Activated naive CD8-positive, alpha-beta T cell treated with anti-CD3 and anti-CD28 coated beads, Interleukin-2, amount 10 ng/mL, durations not matched to agents 7 days and 5 days (primary cell): Measurements from ENCODE around the gene MAP1LC3A. TPM values are rescaled to one million over a fixed set of nuclear protein-coding genes. Genes with fewer than 3 reads are reported as not detected.
A peak's percentile ranks its signal among the peaks of the same experiment; 100 is the strongest.
"Not testable (repeated sequence)": the region's sequence is repeated elsewhere in the genome, so short reads cannot be mapped to it uniquely, and the experiment has no call there.

ENCODE experiments used
- ATAC-seq: fragments of 150-1000 bp; cut with Tn5 transposase; one replicate; pipeline ENCODE4 v1.10.0; 2021; ENCODE audit warnings: low read depth, moderate library complexity
- POLR2A ChIA-PET: fragments of 350-600 bp; sonication (Branson Sonifier 250); formaldehyde crosslinking; loops from one replicate; lab custom pipeline; 2021; ENCODE audit warnings: antibody characterized with exemption; lab: Charles Lee
- DNase-seq: peaks from one replicate; pipeline ENCODE4 v3.0.0; 2021
- H3K27ac Mint-ChIP-seq: one replicate; pipeline ENCODE4 v1.8.0; 2022; ENCODE audit warnings: mild to moderate bottlenecking, mixed read lengths
- H3K27me3 Mint-ChIP-seq: one replicate; pipeline ENCODE4 v1.8.0; 2022; ENCODE audit warnings: mild to moderate bottlenecking, moderate library complexity, mixed read lengths
- H3K36me3 Mint-ChIP-seq: one replicate; pipeline ENCODE4 v1.8.0; 2021; ENCODE audit warnings: mild to moderate bottlenecking, mixed read lengths
- H3K4me1 Mint-ChIP-seq: one replicate; pipeline ENCODE4 v1.8.0; 2021; ENCODE audit warnings: mixed read lengths
- H3K4me3 Mint-ChIP-seq: one replicate; pipeline ENCODE4 v1.8.0; 2022; ENCODE audit warnings: mild to moderate bottlenecking, moderate library complexity, mixed read lengths
- H3K9me3 Mint-ChIP-seq: one replicate; pipeline ENCODE4 v1.8.0; 2021; ENCODE audit warnings: mixed read lengths
- total RNA-seq, 2 experiments: library from RNA; stranded (reverse); gene quantifications; one replicate each; pipeline ENCODE4 v1.2.3, GENCODE V29; 2021

Gene MAP1LC3A
- 1 to 10 TPM in 1 of 2 experiments, under 1 TPM in 1; 0.99 to 1.9 TPM for total RNA-seq

GRCh38 chr20:34558320-34559218 is at the start of gene MAP1LC3A:
Gene MAP1LC3A (plus strand): TSS chr20:34558718. CDS start chr20:34558869, 151 bp downstream.
- peak within 1 kb of the TSS; percentile 85 for H3K4me3 Mint-ChIP-seq
- DNase-seq, result peak; percentile 94
- no peaks in the 10 kb centered on the region for H3K27me3 Mint-ChIP-seq

GRCh38 chr20:34510575-34510974 is 47.9 kb upstream of the MAP1LC3A start:
- peaks cover 14% of the 10 kb centered on the region for H3K4me1 Mint-ChIP-seq
- H3K4me3 Mint-ChIP-seq, result no peak overlapping the region
- DNase-seq (no peak), ATAC-seq (no peak)
- no peak overlapping the region for H3K27ac Mint-ChIP-seq
- no peaks in the 10 kb centered on the region for H3K9me3 Mint-ChIP-seq
- no peaks in the 10 kb centered on the region for H3K27me3 Mint-ChIP-seq
- POLR2A ChIA-PET, result no interaction called here
- H3K36me3 Mint-ChIP-seq, result peaks cover 5% of the 10 kb centered on the region

More at GRCh38 chr20:34558320-34559218, at the start of gene MAP1LC3A:
- ATAC-seq, result peak; percentile 79
- POLR2A ChIA-PET, result interaction anchor here (0.6 to 1.4 kb wide), 7 partner anchors 9 to 446 kb away, joined by 3 to 4 read pairs (median 3); partner anchors contain the start of genes EIF2S2 and TP53INP2
- Mint-ChIP-seq H3K4me1 (peaks cover 7% of the 10 kb centered on the region), H3K9me3 (no peaks in the 10 kb centered on the region), H3K27ac (peak within 1 kb of the TSS; percentile 84), H3K36me3 (no peaks in the 10 kb centered on the region)

GRCh38 chr20:34511891-34512265 is 46.6 kb upstream of the MAP1LC3A start:
- Mint-ChIP-seq H3K36me3 (peaks cover 5% of the 10 kb centered on the region), H3K27me3 (no peaks in the 10 kb centered on the region), H3K9me3 (no peaks in the 10 kb centered on the region), H3K27ac (no peak overlapping the region), H3K4me1 (peaks cover 14% of the 10 kb centered on the region), H3K4me3 (no peak overlapping the region)
- DNase-seq (no peak), ATAC-seq (no peak)
- POLR2A ChIA-PET, result no interaction called here

GRCh38 chr20:34512266-34512954 is 46.1 kb upstream of the MAP1LC3A start:
- H3K4me3 Mint-ChIP-seq, result no peak overlapping the region

GRCh38 chr20:34512955-34513419 is 45.5 kb upstream of the MAP1LC3A start:
- H3K36me3 Mint-ChIP-seq, result peaks cover 5% of the 10 kb centered on the region
- ATAC-seq (no peak), DNase-seq (no peak)
- H3K4me1 Mint-ChIP-seq, result peaks cover 17% of the 10 kb centered on the region
- no peak overlapping the region for H3K27ac Mint-ChIP-seq
- POLR2A ChIA-PET, result no interaction called here
- no peak overlapping the region for H3K4me3 Mint-ChIP-seq
- H3K27me3 Mint-ChIP-seq, result no peaks in the 10 kb centered on the region
- H3K9me3 Mint-ChIP-seq, result no peaks in the 10 kb centered on the region

More at GRCh38 chr20:34512266-34512954, 46.1 kb upstream of the MAP1LC3A start:
- peaks cover 14% of the 10 kb centered on the region for H3K4me1 Mint-ChIP-seq
- no peaks in the 10 kb centered on the region for H3K9me3 Mint-ChIP-seq
- no peaks in the 10 kb centered on the region for H3K27me3 Mint-ChIP-seq
- DNase-seq (no peak), ATAC-seq (no peak)
- POLR2A ChIA-PET, result no interaction called here
- peaks cover 5% of the 10 kb centered on the region for H3K36me3 Mint-ChIP-seq
- no peak overlapping the region for H3K27ac Mint-ChIP-seq

DNA sequence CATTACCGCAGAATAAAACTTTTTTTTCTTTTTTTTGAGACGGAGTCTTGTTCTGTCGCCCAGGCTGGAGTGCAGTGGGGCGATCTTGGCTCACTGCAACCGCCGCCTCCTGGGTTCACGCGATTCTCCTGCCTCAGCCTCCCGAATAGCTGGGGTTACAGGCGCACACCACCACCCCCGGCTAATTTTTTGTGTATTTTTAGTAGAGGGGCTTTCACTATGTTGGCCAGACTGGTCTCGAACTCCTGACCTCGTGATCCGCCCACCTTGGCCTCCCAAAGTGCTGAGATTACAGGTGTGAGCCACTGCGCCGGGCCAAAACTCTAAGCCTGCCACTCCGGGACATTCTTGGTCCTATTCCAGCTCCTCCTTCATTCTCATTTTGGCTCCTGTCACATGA is 44.5 kb upstream of the MAP1LC3A start:
- peak overlapping the region; percentile 34 for H3K27ac Mint-ChIP-seq
- H3K9me3 Mint-ChIP-seq, POLR2A ChIA-PET, DNase-seq, ATAC-seq, H3K4me3 Mint-ChIP-seq, H3K27me3 Mint-ChIP-seq, H3K36me3 Mint-ChIP-seq: not testable (repeated sequence)
- H3K4me1 Mint-ChIP-seq, result peaks cover 23% of the 10 kb centered on the region

- H3K27me3 Mint-ChIP-seq, result no peaks in the 10 kb centered on the region
- H3K27ac Mint-ChIP-seq, result peak overlapping the region; percentile 96
- H3K9me3 Mint-ChIP-seq, result no peaks in the 10 kb centered on the region
- H3K4me1 Mint-ChIP-seq, result peaks cover 22% of the 10 kb centered on the region
- peak overlapping the region; percentile 98 for H3K4me3 Mint-ChIP-seq
- DNase-seq (no peak), ATAC-seq (no peak)
- H3K36me3 Mint-ChIP-seq, result peaks cover 3% of the 10 kb centered on the region
- POLR2A ChIA-PET, result interaction anchor here (0.6 to 3.4 kb wide), 9 partner anchors 16 to 403 kb away, joined by 3 to 29 read pairs (median 6); partner anchors contain the start of genes AHCY, EIF2S2 and ITCH
Measured at GRCh38 chr20:34514897-34515483, 43.5 kb upstream of the MAP1LC3A start.

GRCh38 chr20:34515484-34516246 is 42.9 kb upstream of the MAP1LC3A start:
- peaks cover 3% of the 10 kb centered on the region for H3K36me3 Mint-ChIP-seq
- ATAC-seq (peak; percentile 75), DNase-seq (peak; percentile 79)
- H3K4me3 Mint-ChIP-seq, result peak overlapping the region; percentile 98
- H3K9me3 Mint-ChIP-seq, result no peaks in the 10 kb centered on the region
- H3K27ac Mint-ChIP-seq, result peak overlapping the region; percentile 96
- H3K4me1 Mint-ChIP-seq, result peaks cover 22% of the 10 kb centered on the region
- no peaks in the 10 kb centered on the region for H3K27me3 Mint-ChIP-seq
- POLR2A ChIA-PET, result interaction anchor here (0.6 to 3.4 kb wide), 19 partner anchors 10 to 1438 kb away, joined by 3 to 29 read pairs (median 4); partner anchors contain the start of genes AHCY, EIF2S2, ITCH and NCOA6

GRCh38 chr20:34516247-34517113 is 42.0 kb upstream of the MAP1LC3A start, which contains the start of gene DYNLRB1:
Gene DYNLRB1 (plus strand): TSS chr20:34516422. CDS start chr20:34516459, 37 bp downstream.
- H3K4me3 Mint-ChIP-seq, result peak within 1 kb of the TSS; percentile 98
- DNase-seq (peak; percentile 93), ATAC-seq (peak; percentile 86)
- H3K4me1 Mint-ChIP-seq, result peaks cover 22% of the 10 kb centered on the region
- H3K9me3 Mint-ChIP-seq, result no peaks in the 10 kb centered on the region
- H3K36me3 Mint-ChIP-seq, result peaks cover 3% of the 10 kb centered on the region
- peak within 1 kb of the TSS; percentile 96 for H3K27ac Mint-ChIP-seq
- H3K27me3 Mint-ChIP-seq, result no peaks in the 10 kb centered on the region
- POLR2A ChIA-PET, result interaction anchor here (0.6 to 3.4 kb wide), 20 partner anchors 11 to 1437 kb away, joined by 3 to 29 read pairs (median 4); partner anchors contain the start of genes AHCY, EIF2S2, ITCH and NCOA6

- Mint-ChIP-seq H3K36me3 (peaks cover 5% of the 10 kb centered on the region), H3K4me3 (peak overlapping the region; percentile 98), H3K27me3 (no peaks in the 10 kb centered on the region), H3K27ac (peak overlapping the region; percentile 96), H3K9me3 (no peaks in the 10 kb centered on the region), H3K4me1 (peaks cover 25% of the 10 kb centered on the region)
- POLR2A ChIA-PET, result interaction anchor here (0.7 to 3.4 kb wide), 10 partner anchors 11 to 523 kb away, joined by 3 to 29 read pairs (median 6); partner anchors contain the start of genes AHCY, EIF2S2, ITCH and PIGU
- DNase-seq (no peak), ATAC-seq (no peak)
Measured at GRCh38 chr20:34517114-34517505, 41.4 kb upstream of the MAP1LC3A start.

- DNase-seq, H3K36me3 Mint-ChIP-seq, H3K4me3 Mint-ChIP-seq, POLR2A ChIA-PET, H3K27me3 Mint-ChIP-seq, ATAC-seq, H3K27ac Mint-ChIP-seq, H3K9me3 Mint-ChIP-seq: not testable (repeated sequence)
- H3K4me1 Mint-ChIP-seq, result peaks cover 22% of the 10 kb centered on the region
Measured at GRCh38 chr20:34518863-34519262, 39.7 kb upstream of the MAP1LC3A start.
